NCI-H187 (cell line): ENCODE results near the gene IGLON5.

Source experiments
- DNase-seq, 2 experiments: peaks; one replicate each; lab custom pipeline; 2025; lab: John Stamatoyannopoulos, UW

Gene IGLON5

GRCh38 chr19:51364200-51365106 lies 53.0 kb downstream of the IGLON5 start:
- DNase-seq = no peak

- no peak for DNase-seq
Observed at GRCh38 chr19:51365211-51365964, 53.9 kb downstream of the IGLON5 start.

GRCh38 chr19:51365965-51366388 lies 54.5 kb downstream of the IGLON5 start, which contains the start of gene ETFB:
TSS of gene ETFB (minus strand) at chr19:51366388. CDS start at chr19:51366326, 62 bp downstream.
- no peak for DNase-seq

- no peak for DNase-seq
Observed at GRCh38 chr19:51366389-51367254, 55.2 kb downstream of the IGLON5 start.

- DNase-seq = no peak
Observed at GRCh38 chr19:51367255-51367564, 55.8 kb downstream of the IGLON5 start.

- DNase-seq = no peak
Observed at GRCh38 chr19:51367565-51368365, 56.3 kb downstream of the IGLON5 start.

GRCh38 chr19:51368366-51369282 lies 57.2 kb downstream of the IGLON5 start, which contains the start of gene CLDND2:
TSS of gene CLDND2 (minus strand) at chr19:51369003. CDS start at chr19:51368577, 426 bp downstream.
- no peak for DNase-seq

GRCh38 chr19:51370230-51370629 lies 58.8 kb downstream of the IGLON5 start:
- no peak for DNase-seq

- no peak for DNase-seq
Observed at GRCh38 chr19:51371186-51371690, 59.8 kb downstream of the IGLON5 start.

- DNase-seq = no peak
Observed at GRCh38 chr19:51372021-51372648, 60.7 kb downstream of the IGLON5 start.

GRCh38 chr19:51372649-51373504 lies 61.4 kb downstream of the IGLON5 start, which contains the start of gene NKG7:
TSS of gene NKG7 (minus strand) at chr19:51372654. CDS start at chr19:51372535, 119 bp downstream.
- DNase-seq = no peak

- DNase-seq = no peak
Observed at GRCh38 chr19:51375504-51376221, 64.2 kb downstream of the IGLON5 start.

GRCh38 chr19:51377422-51377821 lies 66.0 kb downstream of the IGLON5 start:
- DNase-seq = no peak

GRCh38 chr19:51380379-51380778 lies 68.9 kb downstream of the IGLON5 start:
- DNase-seq = no peak
